ENCODE data around the gene B3GAT1. TPM values are rescaled to one million over a fixed set of nuclear protein-coding genes. Genes with fewer than 3 reads are reported as not detected.

Gene B3GAT1
- total and polyA plus RNA-seq, 4 donors, result 0.16 to 0.39 TPM; not detected in 2

Other genes with a start within 250 kb of the B3GAT1 start
- gene NCAPD3, start 188.3 kb downstream of the B3GAT1 start, total RNA-seq, result 10 to 100 TPM in 1 of 2 donors, 1 to 10 TPM in 1; 8.3 to 14.0 TPM
- gene NCAPD3, start 188.3 kb downstream of the B3GAT1 start, polyA plus RNA-seq, result 10 to 100 TPM in 1 of 2 donors, 1 to 10 TPM in 1; 3.9 to 11.7 TPM
- gene VPS26B, start 187.6 kb downstream of the B3GAT1 start, total RNA-seq, result 10 to 100 TPM; 27.6 to 42.9 TPM
- 10 to 100 TPM; 17.9 to 36.3 TPM for gene VPS26B, start 187.6 kb downstream of the B3GAT1 start, polyA plus RNA-seq
- gene THYN1, start 158.9 kb downstream of the B3GAT1 start, total RNA-seq, result 10 to 100 TPM; 28.3 to 33.9 TPM
- 10 to 100 TPM; 45.1 to 64.4 TPM for gene THYN1, start 158.9 kb downstream of the B3GAT1 start, polyA plus RNA-seq
- 10 to 100 TPM; 16.7 to 25.3 TPM for gene ACAD8, start 158.7 kb downstream of the B3GAT1 start, total RNA-seq
- 10 to 100 TPM in 1 of 2 donors, 1 to 10 TPM in 1; 7.8 to 22.5 TPM for gene ACAD8, start 158.7 kb downstream of the B3GAT1 start, polyA plus RNA-seq
- not detected for gene GLB1L3, start 135.9 kb downstream of the B3GAT1 start, total RNA-seq
- not detected for gene GLB1L3, start 135.9 kb downstream of the B3GAT1 start, polyA plus RNA-seq
- 1 to 10 TPM in 1 of 2 donors, under 1 TPM in 1; 0.94 to 1.5 TPM for gene GLB1L2, start 80.3 kb downstream of the B3GAT1 start, total RNA-seq
- gene GLB1L2, start 80.3 kb downstream of the B3GAT1 start, polyA plus RNA-seq, result 1 to 10 TPM in 1 of 2 donors, not detected in 1; 2.2 TPM